OCI-LY7 (cell line): ENCODE measurements around the gene ANKRD45.

ENCODE experiments used
- EZH2phosphoT487 ChIP-seq: fragments of 200-600 bp; sonication (generic); IDR thresholded peaks from 2 replicates; pipeline ENCODE4 v1.6.1; 2018; ENCODE audit warnings: low read depth, borderline replicate concordance, mild to moderate bottlenecking, mixed run types, antibody characterized with exemption, low read length, moderate library complexity, mixed read lengths
- TF ChIP-seq, protein P1 (sequence below): fragments of 200-600 bp; sonication (generic); conservative IDR thresholded peaks from 2 replicates; pipeline ENCODE4 v1.5.1; 2014; ENCODE audit warnings: mild to moderate bottlenecking, antibody characterized with exemption, low read length, moderate library complexity, mixed read lengths

DNA sequence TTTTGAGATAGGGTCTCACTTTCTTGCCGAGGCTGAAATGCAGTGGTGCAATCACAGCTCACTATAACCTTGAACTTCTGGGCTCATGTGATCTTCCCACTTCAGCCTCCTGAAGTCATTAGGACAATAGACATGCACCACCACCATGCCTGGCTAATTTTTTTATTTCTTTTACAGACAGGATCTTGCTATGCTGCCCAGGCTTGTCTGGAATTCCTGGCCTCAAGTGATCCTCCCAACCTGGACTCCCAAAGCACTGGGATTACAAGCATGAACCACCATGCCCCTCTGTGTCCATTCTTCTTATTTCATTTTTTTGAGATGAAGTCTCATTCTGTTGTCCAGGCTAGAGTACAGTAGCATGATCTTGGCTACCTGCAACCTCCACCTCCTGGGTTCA, 33.1 kb upstream of the ANKRD45 start:
- TF ChIP-seq, protein P1, sequence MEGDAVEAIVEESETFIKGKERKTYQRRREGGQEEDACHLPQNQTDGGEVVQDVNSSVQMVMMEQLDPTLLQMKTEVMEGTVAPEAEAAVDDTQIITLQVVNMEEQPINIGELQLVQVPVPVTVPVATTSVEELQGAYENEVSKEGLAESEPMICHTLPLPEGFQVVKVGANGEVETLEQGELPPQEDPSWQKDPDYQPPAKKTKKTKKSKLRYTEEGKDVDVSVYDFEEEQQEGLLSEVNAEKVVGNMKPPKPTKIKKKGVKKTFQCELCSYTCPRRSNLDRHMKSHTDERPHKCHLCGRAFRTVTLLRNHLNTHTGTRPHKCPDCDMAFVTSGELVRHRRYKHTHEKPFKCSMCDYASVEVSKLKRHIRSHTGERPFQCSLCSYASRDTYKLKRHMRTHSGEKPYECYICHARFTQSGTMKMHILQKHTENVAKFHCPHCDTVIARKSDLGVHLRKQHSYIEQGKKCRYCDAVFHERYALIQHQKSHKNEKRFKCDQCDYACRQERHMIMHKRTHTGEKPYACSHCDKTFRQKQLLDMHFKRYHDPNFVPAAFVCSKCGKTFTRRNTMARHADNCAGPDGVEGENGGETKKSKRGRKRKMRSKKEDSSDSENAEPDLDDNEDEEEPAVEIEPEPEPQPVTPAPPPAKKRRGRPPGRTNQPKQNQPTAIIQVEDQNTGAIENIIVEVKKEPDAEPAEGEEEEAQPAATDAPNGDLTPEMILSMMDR = no peak
- no peak for TF ChIP-seq EZH2phosphoT487
